Skin of body (tissue), 2 donors: ENCODE measurements around the gene RBMS3. TPM values are rescaled to one million over a fixed set of nuclear protein-coding genes. Genes with fewer than 3 reads are reported as not detected.
A peak's percentile ranks its signal among the peaks of the same experiment; 100 is the strongest.
"Not testable (repeated sequence)": the region's sequence is repeated elsewhere in the genome, so short reads cannot be mapped to it uniquely, and the experiment has no call there.

Experiments
- DNase-seq: peaks from one replicate; lab custom pipeline; 2025; lab: John Stamatoyannopoulos, UW
- total RNA-seq: library from RNA; depleted of rRNA; stranded (reverse); fragments of >200 nt; gene quantifications from one replicate; pipeline ENCODE4 v1.2.3, GENCODE V29; 2014

The RBMS3 gene
- total RNA-seq, 1 donor from 2014 or later = 111 TPM

DNA sequence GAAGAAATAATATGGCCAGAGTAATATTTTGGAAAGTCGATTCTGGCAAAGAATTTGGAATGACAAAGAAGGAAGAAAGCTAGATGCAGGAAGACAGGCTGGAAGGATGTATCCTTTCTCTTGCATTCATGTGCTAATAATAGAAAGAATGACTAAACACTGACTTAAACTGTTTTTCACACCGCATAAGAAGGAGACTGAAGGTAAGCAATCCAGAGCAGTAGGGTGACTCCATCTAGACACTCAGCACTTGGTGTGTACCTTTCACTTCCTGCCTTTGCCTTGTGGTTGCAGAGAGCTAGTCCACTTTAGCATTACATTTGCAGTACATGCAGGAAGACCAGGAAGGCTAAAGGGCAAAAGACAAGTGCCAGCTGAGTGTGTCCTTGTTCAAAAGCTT lies 234.6 kb downstream of the RBMS3 start:
- no peak for DNase-seq

DNA sequence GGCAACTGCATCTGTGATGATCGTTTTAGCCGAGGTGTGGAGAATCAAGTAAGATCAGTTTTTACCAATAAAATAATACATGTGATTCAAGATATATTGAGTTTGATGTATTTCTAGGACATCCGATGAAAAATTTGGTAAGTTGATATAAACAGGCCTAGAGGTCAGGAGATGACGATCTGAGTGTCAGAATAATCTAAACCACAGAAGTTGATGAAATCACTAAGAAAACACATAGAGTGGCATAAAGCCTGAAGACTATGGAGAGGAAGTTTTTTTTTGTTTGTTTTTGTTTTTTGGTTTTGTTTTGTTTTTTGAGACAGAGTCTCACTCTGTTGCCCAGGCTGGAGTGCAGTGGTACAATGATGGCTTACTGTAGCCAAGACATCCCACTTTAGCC lies 235.3 kb downstream of the RBMS3 start:
- no peak for DNase-seq

DNA sequence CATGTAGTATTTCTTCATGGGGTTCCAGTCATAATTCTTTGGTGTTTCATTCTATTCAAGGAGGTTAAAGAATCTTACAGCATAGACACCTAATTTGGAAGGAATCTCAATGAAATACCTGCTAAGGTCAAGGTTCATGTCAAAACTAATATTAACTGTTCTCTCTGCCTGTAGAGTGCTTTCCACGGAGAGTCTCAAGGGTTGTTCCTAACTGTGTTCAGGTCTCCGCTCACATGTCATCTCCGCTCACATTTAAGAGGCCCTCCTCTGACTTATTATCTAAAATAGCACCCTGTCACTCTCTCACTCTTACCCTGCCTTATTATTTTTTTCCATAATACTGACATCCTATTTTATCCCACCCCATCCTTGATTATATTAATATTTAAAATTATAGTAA lies 239.9 kb downstream of the RBMS3 start:
- DNase-seq = no peak

DNA sequence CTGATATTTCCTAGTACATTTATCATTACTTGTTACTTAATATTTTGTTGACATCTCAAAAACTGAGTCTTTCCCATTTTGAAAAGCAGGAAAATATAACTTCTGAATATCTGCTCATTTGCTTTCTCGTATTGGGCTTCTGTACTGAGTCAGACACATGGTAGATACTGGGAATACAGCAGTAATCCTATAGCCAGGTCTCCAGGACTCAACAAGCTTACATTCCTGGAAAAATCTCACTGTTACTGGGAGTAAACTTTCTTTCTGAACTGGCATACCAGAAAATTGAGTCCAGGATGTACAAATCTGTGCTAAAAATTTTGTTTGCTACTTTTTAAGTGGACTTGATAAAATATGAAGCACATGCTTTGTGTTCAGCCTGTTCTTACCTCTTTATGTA lies 240.4 kb downstream of the RBMS3 start:
- DNase-seq = no peak

DNA sequence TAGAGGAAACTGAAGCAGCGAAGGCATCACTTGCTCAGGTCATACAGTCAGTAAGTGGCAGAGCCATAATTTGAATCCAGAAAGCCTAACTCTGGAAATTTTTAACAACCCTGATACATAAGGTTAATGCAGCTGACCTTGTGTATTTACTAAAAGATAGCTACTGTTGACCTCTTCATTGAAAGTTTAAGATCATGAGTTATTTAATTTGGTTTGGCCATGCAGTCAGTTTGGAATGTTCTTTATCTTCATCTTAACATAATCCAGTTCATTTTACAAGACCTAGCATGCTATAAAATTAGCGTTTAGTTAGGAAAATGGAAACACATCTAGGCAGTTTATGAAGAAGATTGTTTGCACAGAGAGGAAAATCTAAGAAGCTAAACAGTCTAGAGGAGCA lies 240.9 kb downstream of the RBMS3 start:
- DNase-seq = no peak

DNA sequence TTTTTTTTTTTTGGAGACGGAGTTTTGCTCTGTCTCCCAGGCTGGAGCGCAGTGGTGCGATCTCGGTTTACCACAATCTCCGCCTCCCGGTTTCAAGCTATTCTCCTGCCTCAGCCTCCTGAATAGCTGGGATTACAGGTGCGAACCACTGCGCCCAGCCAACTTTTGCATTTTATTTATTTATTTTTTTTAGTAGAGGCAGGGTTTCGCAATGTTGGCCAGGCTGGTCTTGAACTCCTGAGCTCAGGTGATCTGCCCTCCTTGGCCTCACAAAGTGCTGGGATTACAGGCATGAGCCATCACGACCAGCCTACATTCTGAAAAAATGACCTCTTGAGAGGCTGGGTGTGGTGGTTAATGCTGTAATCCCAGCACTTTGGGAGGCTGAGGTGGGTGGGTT lies 243.6 kb downstream of the RBMS3 start:
- DNase-seq = not testable (repeated sequence)

DNA sequence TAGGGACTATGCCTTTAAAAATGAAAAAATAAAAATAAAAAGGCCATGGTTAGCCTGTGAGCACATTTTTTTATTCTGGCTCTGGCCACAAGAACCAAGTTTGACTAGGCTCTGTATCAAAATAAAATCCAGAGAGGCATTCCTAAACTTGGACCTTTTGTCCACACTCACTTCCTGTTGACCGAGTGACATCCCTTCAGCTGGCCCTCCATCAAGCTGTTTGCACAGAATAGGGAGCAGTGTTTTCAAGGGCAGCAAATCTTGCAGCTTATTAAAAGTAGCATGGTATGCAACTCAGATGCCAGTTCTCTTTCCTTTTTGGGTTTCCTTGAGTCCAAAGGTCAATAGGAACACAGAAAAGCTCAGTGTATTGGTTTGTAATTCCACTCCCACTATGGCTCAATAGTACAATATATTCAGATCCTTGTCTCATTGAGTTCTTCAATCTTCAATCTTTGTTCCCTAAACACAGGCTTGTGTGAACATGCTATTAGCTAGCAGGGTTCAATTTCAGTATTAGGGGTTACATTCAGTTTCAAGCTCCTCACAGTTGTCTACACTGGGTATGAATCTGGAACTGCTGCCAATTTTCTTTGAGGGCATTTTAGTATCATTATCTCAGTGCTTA lies 244.5 kb downstream of the RBMS3 start:
- peak; percentile 61 for DNase-seq

DNA sequence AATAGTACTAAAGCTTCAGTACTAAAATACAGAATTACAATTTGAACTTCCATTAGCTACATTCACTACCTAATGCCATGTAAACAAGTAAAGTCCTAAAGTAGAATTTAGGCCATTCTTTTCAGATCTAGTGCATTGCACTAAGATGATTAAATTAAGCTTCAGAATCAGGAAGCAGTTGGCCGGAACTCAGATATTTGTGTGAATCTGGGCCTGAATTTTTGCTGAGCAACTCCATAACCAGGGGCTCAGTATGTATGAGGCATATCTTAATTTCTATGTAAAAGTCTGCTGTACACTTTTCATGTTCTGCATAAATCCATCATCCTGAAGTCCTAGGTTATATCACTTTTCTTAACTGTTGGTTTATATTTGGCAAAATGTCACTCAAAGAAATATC lies 246.4 kb downstream of the RBMS3 start:
- DNase-seq = no peak

DNA sequence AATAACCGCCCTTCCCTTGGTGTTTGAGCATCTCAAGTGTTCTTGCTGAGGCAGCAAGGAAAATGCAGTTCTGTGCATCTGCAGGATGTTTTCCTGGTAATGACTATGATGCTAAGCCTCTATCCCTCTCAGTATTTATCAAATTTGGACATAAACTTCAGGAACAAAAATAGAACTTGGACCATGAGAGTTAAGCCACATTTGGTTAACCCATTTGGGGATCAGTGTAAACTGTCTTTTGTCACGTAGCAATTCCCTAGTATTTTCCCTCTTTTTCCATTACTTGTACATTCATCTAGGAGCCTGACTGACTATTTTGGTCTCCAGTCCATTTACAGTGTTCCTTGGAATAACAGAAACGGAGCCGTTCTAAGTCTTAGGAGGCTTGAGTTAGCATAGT lies 250.8 kb downstream of the RBMS3 start:
- DNase-seq = no peak

DNA sequence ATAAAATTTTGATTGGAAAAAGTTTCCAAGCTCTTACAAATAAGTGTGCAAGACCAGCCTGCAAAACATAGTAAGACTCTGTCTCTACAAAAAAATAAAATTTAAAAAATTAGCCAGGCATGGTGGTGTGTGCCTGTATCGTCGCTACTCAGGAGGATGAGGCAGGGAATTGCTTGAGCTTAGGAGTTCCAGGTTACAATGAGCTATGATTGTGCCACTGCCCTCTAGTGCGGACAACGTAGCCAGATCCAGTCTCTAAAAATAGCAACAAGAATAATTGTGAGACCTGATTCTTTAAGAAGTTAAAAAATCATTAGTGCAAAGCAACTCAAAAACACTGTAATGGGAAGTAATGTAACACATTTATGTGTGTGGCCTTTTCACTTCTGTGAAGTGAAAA lies 251.6 kb downstream of the RBMS3 start:
- no peak for DNase-seq

DNA sequence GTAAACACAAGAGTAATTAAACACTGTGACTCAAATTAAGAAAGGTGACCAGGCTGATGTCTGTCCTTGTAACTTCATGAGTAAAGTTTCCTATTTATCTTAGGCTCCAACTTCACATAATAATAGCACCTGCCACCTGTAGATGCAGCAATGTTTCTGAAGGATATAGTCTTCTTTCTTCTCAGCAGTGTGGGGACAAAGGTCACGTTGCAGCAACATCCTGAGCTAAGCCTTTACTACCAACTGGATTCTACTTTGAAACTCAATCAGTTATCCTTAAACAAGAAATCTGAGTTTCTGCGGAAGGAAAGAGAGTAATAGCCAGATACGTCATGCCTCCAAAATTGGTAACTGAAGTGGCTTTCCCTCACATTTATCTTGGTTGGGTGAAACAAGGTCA lies 253.1 kb downstream of the RBMS3 start:
- peak; percentile 26 for DNase-seq

DNA sequence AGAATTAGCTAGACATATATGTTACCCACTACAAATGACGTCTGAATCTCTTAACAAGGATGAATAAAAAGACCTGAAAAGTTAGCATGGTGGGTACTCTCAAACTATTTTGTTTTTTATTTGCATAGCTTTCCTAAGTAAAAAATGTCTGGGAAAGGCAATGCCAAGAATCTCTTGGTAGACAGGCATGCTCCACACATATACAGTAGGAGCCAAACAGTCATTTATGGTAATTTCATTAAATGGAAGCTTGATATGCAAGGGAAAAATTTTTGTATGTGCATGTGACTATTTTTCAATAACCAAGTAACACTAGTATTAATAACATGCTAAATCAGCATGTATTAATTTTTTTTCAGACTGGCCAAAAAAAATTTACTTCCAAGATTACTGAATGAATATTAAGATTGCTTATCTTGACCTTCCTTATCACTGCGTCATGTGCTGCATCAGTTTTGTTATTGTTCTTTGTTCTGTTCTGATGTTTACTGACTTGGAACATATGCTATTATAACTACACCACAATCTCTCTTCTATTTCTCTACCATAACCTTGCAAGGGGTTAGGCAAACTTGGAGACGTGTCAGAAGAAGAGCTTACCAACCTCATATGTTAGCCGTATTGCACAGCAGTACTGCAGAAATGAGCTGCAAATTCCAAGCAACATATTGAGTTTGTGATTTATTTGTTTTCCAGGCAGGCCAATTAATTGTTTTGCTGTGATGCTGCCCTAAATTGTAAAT lies 255.3 kb downstream of the RBMS3 start:
- DNase-seq = peak; percentile 86

DNA sequence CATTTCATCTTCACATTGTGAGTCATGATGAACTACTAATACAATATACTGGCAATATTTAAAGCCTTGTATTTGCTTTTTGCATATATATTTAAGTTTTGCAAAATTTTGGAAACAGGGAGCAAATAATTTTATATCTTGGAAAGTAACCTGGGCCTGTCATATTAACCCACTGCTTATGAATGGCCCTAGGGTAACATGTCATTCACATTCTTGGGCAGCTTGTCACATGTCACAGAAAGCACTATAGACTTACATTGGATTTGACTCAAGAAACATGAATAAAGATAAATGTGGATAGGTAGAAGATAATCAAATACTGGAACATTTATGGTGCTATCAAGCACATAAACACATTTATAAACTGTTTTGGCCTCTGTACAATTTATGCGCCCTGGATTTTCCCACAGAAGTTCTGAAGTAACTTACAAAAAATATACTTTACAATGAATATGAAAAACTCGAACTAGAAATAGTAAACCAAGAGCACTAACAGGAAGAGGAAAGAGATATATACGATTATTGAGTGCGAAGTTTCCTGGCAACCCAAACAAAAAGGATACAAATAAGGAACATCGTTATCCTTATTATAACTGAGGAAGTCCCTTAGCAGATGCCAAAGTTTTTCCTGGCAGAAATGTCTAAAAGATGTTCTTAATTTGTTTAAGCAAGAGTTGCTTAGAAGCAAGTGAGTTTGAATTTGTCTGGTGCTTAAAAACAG lies 257.2 kb downstream of the RBMS3 start:
- peak; percentile 97 for DNase-seq

DNA sequence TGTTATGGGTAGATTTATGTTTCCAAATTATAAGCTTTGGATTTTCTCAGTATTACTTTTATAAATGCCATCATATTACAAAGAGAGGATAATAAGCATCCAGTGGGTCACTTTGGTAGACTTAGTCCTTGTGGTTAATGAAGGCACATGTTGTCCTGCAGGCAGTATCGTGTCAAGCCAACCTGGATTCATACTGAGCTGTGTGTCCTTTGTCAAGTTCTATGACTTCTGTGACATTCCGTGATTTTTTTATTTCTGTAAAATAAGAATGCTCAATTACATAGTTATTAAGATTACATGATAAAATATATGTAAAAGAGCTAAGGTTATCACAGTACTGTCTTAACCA lies 257.7 kb downstream of the RBMS3 start:
- DNase-seq = no peak

DNA sequence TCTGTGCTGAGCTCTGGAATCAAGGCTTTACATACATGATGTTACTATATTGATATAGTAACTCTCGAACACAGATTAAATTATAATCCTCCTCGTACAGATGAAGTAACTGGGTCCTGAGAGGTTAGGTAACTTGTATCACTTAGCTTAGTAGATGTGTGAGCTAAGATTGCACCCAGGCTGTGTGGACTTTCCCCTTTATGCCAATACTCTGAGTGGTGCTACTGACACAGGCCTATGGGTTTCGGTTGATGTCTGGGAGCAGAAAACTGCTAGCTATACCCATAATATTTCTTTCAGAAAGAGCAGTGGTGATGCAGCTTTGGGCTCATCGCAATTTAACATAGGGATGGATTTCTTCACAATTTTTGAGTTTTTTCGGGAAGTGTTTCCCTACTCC lies 259.7 kb downstream of the RBMS3 start:
- DNase-seq = no peak

DNA sequence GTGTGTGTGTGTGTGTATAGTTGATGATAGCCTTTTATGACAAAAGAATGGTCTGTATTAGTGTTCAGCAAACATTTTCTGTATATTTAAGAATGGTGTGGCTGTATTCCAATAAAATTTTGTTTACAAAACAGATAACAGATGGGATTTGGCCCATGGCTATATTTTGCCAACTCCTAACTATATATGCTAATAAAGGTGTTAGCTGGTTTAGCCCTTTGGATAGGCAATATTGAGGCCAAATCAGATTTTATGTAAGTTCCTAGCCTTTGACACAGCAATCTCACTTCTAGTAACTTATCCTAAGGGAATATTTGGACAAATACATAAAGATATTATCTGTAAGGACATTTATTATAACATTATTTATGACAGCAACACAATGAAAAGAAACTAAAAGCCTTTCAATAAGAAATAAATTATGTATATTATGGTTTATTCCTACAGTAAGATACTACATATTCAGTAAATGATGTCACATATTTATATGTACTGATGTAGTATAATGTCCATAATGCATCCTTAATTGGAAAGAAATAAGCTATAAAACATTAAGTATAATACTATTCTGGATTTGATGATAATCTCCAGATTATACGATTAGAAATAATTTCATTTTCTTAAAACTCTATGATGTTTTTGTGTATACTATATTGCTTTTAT lies 264.0 kb downstream of the RBMS3 start:
- no peak for DNase-seq

DNA sequence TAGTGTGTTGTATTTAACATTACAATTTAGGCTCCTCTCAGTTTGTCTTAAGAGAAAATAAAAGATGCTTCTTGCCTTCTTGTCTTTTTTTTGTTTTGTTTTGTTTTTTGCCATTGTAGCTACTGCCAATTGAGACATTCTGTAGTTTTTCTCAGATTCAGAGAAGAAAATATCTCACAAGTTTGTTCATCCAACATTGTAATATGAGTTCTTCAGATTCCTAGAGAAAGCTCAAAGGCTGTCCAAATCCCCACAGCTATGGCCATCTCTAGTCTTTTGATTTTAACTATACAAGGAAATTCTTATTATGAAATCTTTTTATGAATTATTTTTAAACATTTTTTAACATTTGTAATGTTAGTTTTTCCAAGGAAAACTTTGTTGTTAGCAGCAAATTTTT lies 264.7 kb downstream of the RBMS3 start:
- DNase-seq = peak; percentile 61

DNA sequence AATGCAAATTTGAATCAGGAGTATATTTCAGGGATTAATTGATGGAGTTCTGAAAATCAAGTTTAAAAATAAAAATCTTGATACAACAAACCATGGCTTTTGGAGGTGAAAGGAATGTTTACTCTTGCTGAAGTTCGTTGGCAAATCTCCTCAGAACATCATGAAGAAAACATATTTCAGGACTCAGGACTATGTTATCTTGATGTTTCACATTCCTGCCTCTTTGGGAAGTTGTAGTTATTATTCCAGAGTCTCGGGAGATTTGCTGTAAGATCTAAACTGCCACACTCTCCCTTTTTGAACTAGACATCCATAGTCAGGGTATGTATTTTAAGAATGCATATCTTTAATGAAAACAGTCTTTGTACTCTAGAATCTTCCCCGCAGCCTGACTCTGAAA lies 271.2 kb downstream of the RBMS3 start:
- DNase-seq = no peak

DNA sequence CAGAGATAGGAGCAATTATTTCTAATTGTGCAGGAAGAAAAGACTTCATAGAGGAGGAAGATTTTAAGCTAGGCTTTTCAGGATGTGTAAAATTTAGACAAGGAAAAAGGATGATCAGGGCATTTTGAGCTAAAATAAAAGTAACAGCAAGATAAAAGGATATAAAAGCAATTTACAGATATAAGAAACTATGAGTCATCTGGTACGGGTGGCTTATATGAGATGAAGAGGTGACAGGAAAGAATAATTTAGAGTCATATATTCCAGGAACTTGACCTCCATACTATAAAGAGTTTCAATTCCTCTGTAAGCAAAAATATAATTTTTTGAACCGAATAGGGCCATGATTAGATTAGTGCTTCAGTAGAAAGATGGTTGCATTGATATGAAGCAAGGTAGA lies 273.7 kb downstream of the RBMS3 start:
- no peak for DNase-seq

DNA sequence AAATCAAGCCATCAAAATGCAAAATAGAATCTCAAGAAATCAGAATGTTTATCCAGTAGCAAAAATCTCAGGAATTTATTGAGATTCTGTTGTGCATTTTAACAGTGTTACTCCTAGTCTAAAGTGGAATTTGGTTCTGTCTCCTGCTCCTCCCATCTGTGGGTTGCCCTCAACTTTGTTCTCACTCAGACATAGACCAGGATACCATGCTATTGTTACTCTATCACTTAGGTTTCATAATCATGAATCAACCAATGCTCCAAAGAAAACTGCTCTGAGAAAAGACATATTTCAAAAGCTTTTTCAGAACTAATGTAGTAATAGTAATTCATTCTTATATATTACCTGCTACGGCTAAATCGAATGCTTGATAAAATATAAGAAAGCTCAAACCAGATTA lies 274.7 kb downstream of the RBMS3 start:
- no peak for DNase-seq

DNA sequence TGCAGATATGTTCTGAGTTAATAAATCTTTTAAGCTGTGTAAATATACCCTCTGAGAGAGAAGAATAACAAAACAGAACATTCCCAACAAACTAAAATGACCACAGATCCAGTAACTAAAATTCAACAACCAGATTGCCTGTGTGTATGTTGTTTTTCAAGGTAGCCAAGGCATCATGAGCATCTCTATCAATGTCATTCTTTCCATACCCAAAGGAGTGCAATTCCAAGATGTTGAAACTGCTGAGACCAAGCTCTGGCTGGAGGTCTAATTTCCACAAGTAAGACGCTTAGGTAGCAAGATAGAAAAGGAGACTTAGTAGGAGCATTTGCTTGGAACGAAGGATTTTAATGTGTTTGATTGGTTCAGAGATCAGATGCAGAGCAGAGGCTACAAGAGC lies 276.3 kb downstream of the RBMS3 start:
- peak; percentile 15 for DNase-seq

DNA sequence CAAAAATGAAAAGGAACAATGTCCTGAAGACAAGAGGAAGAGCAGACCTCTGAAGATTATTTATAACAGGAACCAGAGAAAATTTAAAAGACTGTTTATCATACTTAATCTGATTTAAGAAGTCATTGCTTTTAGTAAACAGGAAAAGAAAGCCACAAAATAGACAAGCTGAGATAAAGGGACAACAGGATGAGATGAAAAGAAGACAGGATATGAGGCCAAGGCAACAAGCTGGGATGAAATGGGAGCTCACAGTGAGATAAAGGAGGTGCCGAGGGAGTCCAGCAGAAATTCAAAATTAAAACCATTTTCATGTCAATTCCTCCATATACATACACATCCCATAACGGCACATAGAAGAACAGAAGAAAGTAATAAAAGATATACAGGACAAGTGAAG lies 277.0 kb downstream of the RBMS3 start:
- DNase-seq = no peak
